Right hindlimb (tissue), 1 donor: Measurements from ENCODE around the gene PDE4B.

ENCODE experiments used
- DNase-seq: peaks from one replicate; pipeline ENCODE4 v3.0.0-alpha.2; 2018

PDE4B gene

GRCh38 chr1:66143651-66144050 is 351.0 kb downstream of the PDE4B start:
- DNase-seq, result no peak

- no peak for DNase-seq
Observed at GRCh38 chr1:66147226-66147835, 354.6 kb downstream of the PDE4B start.

DNA sequence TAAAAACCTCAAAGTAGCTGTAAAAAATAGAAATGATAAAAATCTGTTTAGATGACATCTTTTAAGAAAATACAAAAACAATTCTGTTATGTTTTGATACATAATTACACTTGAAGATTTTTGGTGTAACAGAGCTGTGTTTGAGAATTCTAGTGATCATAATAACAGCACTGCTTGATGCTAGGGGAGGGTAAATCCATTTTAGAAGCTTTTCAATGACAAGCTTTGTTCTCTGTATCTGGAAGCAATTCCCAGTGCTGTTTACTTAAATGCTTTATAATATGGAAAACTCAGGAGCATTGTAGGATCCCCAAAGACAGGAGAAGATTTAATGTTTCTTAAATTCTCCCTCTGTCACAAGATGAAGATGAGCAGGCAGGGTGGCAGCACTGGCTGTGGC is 359.3 kb downstream of the PDE4B start:
- DNase-seq, result no peak

- no peak for DNase-seq
Observed at GRCh38 chr1:66154394-66154793, 361.7 kb downstream of the PDE4B start.

DNA sequence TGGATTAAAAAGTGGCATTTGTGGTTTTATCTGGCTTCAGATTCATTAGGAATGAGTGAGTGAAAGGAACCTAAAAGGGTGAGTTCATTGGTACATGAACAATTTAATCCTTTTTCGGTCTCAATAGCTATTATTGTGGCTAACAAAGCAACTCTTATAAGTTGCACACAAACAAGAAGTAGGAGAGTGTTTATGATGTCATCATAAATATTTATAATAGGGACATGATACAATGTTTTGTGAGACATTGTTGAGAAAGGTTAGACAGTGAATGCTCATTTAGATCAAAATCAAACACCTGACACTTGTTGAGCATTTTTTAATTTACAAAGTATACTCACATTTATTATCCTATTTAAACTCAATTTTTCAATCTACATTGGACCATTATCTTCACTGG is 363.4 kb downstream of the PDE4B start:
- no peak for DNase-seq

DNA sequence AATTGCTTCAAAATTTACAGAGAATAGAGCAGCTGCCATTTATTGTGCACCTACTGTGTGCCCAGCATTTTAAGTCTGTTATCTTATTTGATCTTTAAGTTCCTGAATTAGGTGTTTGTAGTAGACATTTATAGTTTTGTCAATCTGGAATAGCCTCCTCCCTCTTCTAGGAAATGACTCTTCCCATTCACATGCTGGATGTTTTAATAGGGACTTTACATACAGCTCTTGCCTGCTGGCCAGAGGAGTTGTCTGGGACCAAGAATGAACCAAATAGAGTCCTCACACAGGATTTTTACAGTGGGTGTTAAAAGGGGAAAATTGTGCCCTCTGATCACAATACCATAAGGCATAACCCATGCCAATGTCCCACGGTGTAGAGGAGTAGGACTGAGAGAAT is 367.1 kb downstream of the PDE4B start:
- no peak for DNase-seq

GRCh38 chr1:66160719-66161118 is 368.0 kb downstream of the PDE4B start:
- DNase-seq, result no peak

GRCh38 chr1:66166753-66167152 is 374.1 kb downstream of the PDE4B start:
- DNase-seq, result no peak

GRCh38 chr1:66167267-66167666 is 374.6 kb downstream of the PDE4B start:
- DNase-seq, result no peak

DNA sequence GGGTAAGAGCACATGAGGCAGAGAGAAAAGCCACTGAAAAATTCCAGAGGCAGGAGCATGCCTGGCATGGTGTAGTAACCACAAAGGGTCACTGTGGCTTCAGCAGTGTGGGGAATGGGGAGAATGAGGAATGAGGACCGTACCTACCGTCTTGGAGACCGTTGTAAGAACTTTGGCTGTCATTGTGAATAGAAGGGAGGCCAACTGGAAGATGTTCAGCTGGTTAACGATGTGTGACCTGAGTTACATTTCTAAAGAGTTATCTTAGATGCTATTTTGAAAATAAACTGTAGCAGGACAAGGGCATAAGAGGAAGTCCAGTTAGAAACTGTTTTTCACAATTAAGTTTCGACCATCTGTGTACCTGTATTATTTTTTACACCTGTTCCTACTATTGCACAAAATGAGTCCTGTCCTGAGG is 375.8 kb downstream of the PDE4B start:
- no peak for DNase-seq

- no peak for DNase-seq
Observed at GRCh38 chr1:66168948-66169671, 376.4 kb downstream of the PDE4B start.

DNA sequence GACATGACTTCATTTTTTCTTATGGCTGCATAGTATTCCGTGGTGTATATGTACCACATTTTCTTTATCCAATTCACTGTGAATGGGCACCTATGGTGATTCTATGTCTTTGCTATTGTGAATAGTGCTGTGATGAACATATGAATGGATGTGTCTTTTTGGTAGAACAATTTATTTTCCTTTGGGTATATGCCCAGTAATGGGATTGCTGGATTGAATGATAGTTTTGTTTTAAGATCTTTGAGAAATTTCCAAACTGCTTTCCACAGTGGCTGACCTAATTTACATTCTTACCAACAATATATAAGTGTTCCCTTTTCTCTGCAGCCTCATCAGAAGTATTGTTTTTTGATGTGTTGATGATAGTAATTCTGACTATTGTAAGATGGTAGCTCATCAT is 379.6 kb downstream of the PDE4B start:
- no peak for DNase-seq

- DNase-seq, result no peak
Observed at GRCh38 chr1:66175098-66175497, 382.4 kb downstream of the PDE4B start.

DNA sequence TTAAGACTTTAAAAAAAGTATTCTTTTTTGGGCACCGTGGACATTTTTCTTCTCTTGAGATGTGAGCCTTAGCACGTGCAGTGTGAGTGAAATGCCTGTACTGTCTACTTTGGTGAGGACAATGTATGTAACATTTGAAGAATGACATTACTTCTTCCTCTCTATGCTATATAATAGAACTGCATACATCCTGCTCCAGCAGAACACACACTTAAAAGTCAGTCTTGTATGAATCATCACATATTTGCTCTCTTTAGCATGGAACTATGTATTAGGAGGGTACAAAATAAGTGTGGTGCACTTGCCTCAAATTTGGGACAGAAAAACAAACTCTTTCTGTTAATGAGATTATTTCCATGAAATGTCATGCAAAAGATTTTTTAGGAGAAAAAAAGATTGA is 382.9 kb downstream of the PDE4B start:
- DNase-seq, result no peak

GRCh38 chr1:66176012-66176715 is 383.5 kb downstream of the PDE4B start:
- no peak for DNase-seq

DNA sequence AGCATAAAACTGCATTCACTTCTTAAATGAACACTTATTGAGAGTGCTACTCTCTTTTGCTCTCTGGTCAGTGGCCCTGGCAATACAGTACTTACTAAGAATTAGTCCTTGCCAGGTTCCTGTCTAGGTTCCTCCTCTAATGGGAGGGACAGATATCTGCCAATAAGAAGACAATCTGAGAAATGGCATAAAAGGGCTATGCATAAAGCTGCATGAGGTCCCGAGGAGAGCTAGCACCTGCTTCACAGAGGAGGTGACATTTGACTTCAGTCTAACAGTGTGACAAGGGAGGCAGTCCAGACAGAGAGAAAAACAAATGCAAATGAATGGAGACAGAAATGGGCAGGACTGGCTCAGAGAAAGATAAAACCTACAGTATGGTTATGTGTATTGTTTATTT is 384.1 kb downstream of the PDE4B start:
- DNase-seq, result no peak

- no peak for DNase-seq
Observed at GRCh38 chr1:66177510-66177909, 384.8 kb downstream of the PDE4B start.

- no peak for DNase-seq
Observed at GRCh38 chr1:66182026-66182425, 389.3 kb downstream of the PDE4B start.

DNA sequence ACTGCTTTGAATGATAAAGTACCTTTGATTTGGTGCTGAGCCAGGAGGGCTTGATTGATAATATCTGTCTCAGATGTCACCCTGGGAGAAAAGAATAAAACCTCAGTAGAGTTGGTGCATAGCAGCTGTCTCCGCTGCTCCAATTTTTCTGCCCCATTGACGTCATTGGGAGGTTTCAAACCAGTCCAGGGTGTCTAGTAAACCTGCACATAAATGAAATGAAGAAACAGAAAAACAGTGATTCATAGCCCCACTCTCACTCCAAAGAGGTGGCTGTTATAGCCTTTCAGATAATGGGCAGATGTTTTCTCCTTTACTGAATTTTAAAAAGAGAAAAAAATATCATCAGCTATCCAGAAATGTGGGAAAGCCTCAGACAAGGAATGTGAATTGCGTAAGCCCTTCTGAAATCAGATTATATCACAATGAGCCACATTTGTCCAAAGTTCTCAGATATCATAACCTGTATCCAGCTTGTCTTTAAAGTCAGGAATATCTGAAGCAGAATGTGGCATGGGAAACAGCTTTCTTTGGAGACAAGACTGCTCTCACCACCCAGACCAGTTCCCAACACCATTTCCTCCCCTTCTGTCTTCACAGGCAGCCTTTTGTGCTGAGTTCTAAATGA is 390.0 kb downstream of the PDE4B start:
- DNase-seq, result no peak

GRCh38 chr1:66183400-66183799 is 390.7 kb downstream of the PDE4B start:
- DNase-seq, result no peak

GRCh38 chr1:66197120-66197519 is 404.4 kb downstream of the PDE4B start:
- DNase-seq, result no peak

GRCh38 chr1:66197785-66198184 is 405.1 kb downstream of the PDE4B start:
- DNase-seq, result no peak

DNA sequence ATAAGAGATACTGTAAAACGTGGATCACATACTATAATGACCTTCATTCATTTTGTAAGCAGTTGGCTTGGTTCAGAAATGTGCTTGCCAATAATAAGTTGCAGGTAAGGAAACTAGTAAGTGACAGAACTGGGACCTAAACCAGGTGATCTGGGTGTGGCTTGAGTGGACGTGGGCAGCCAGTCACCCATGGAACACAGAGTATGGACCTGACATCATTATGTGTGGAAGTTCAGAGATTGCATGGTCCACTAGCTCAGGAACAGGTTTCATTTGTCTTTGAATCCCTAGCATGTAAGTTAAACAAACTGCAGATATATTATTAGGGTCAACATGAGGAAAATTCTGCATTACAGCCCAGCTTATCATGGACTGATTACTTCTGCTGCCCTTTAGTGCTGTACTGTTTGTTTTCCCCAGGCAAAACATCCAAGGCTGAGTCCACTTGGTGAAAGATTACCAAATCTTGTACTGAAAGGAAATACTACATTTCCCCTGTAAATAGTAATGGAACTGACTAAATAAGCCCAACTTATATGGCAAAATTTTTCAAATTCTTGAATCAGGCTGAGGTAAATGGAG is 414.0 kb downstream of the PDE4B start:
- DNase-seq, result no peak
